ENCODE results near the gene ITPR3.

DNA sequence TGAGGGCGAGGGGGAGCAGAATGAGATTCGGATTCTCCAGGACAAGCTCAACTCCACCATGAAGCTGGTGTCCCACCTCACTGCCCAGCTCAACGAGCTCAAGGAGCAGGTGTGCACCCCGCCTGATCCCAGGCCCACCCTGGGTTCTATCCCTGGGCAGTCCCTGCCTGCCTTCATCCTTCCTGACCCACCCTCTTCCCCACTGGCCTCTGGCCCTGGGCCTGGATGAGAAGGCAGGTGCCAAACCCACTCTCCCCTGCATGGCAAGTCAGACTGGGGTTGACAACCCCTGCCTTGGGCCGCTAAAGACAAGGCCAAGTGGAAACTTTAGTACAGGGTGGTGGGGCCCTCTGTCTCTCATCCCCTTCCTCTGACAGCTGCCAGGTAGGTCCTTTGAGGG is 73.9 kb downstream of the ITPR3 start:
- TF ChIP-seq RAD21 (IDR thresholded peaks at IDR 0.05; ENCODE audit: low read depth) (no peak), YY1 (IDR thresholded peaks at IDR 0.05; ENCODE audit: low read depth) (no peak), CREB1 (IDR thresholded peaks at IDR 0.05; ENCODE audit: low read depth) (no peak), TAF1 (IDR thresholded peaks at IDR 0.05; ENCODE audit: low read depth) (no peak), TCF12 (IDR thresholded peaks at IDR 0.05; ENCODE audit: low read depth) (no peak), EP300 (IDR thresholded peaks at IDR 0.05; ENCODE audit: borderline replicate concordance) (no peak)
- TF ChIP-seq, protein P1, sequence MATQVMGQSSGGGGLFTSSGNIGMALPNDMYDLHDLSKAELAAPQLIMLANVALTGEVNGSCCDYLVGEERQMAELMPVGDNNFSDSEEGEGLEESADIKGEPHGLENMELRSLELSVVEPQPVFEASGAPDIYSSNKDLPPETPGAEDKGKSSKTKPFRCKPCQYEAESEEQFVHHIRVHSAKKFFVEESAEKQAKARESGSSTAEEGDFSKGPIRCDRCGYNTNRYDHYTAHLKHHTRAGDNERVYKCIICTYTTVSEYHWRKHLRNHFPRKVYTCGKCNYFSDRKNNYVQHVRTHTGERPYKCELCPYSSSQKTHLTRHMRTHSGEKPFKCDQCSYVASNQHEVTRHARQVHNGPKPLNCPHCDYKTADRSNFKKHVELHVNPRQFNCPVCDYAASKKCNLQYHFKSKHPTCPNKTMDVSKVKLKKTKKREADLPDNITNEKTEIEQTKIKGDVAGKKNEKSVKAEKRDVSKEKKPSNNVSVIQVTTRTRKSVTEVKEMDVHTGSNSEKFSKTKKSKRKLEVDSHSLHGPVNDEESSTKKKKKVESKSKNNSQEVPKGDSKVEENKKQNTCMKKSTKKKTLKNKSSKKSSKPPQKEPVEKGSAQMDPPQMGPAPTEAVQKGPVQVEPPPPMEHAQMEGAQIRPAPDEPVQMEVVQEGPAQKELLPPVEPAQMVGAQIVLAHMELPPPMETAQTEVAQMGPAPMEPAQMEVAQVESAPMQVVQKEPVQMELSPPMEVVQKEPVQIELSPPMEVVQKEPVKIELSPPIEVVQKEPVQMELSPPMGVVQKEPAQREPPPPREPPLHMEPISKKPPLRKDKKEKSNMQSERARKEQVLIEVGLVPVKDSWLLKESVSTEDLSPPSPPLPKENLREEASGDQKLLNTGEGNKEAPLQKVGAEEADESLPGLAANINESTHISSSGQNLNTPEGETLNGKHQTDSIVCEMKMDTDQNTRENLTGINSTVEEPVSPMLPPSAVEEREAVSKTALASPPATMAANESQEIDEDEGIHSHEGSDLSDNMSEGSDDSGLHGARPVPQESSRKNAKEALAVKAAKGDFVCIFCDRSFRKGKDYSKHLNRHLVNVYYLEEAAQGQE (IDR thresholded peaks at IDR 0.05; ENCODE audit: low read depth): no peak
- TF ChIP-seq, protein P2, sequence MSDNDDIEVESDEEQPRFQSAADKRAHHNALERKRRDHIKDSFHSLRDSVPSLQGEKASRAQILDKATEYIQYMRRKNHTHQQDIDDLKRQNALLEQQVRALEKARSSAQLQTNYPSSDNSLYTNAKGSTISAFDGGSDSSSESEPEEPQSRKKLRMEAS (IDR thresholded peaks at IDR 0.05): no peak
- TF ChIP-seq, protein P3, sequence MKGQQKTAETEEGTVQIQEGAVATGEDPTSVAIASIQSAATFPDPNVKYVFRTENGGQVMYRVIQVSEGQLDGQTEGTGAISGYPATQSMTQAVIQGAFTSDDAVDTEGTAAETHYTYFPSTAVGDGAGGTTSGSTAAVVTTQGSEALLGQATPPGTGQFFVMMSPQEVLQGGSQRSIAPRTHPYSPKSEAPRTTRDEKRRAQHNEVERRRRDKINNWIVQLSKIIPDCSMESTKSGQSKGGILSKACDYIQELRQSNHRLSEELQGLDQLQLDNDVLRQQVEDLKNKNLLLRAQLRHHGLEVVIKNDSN (IDR thresholded peaks at IDR 0.05): no peak

All from Ishikawa (cell line).